HCT116 (cell line): Measurements from ENCODE around the gene DPYD. TPM values are rescaled to one million over a fixed set of nuclear protein-coding genes. Genes with fewer than 3 reads are reported as not detected.

Experiments
- ATAC-seq: fragments of 200-7000 bp; cut with Tn5 transposase; 2 replicates; pipeline ENCODE4 v1.9.1; 2020; ENCODE audit warnings: mild to moderate bottlenecking, moderate library complexity
- BruUV-seq: library from RNA; stranded (reverse); fragments of 400-500 nt; replicated peaks from 2 replicates; lab custom pipeline; 2021; lab: Mats Ljungman, UMichigan
- CTCF ChIA-PET: fragments of 300-600 bp; sonication (Branson Sonifier 250); formaldehyde crosslinking; loops from one replicate; lab custom pipeline; 2021; ENCODE audit warnings: antibody characterized with exemption; lab: Charles Lee
- POLR2A ChIA-PET: fragments of 300-600, 350-600 bp; sonication (Branson Sonifier 250); formaldehyde crosslinking; loops from one replicate; lab custom pipeline; 2021; ENCODE audit warnings: antibody characterized with exemption; lab: Charles Lee
- RAD21 ChIA-PET, 2 experiments: fragments of 300-600 bp; sonication (Branson Sonifier 250); formaldehyde crosslinking; loops; one replicate each; lab custom pipeline; 2023; ENCODE audit warnings: low total read pairs in 2 of 2; ENCODE audit not compliant: uncharacterized antibody in 2 of 2, unreplicated experiment in 2 of 2, low non-redundant PET in 1 of 2; lab: Charles Lee
- DNase-seq: peaks from one replicate; pipeline ENCODE4 v3.0.0-alpha.2; 2010; ENCODE audit warnings: low read depth, low spot score
- H2AFZ ChIP-seq: fragments of 200-600 bp; shearing (Covaris generic), sonication (generic); 2 replicates; pipeline ENCODE4 v1.6.1; 2017; ENCODE audit warnings: low read depth, mixed run types, mixed read lengths, antibody characterized with exemption, low read length; ENCODE audit not compliant: poor library complexity, severe bottlenecking
- H3K27ac ChIP-seq: 2 replicates; pipeline ENCODE4 v1.5.1; 2012; ENCODE audit warnings: low read depth, low read length
- H3K27me3 ChIP-seq: fragments of 200-600 bp; sonication (generic); 2 replicates; pipeline ENCODE4 v1.6.1; 2016; ENCODE audit warnings: mixed run types, low read length, mixed read lengths; ENCODE audit not compliant: insufficient read depth
- H3K36me3 ChIP-seq, 2 experiments: fragments of 200-500 bp in 1 of 2; fragments of 200-600 bp in 1 of 2; sonication (Bioruptor generic) in 1 of 2; sonication (generic) in 1 of 2; 2 replicates each; pipeline versions ENCODE4 v1.5.1 to v1.6.1; 2014 to 2016; ENCODE audit warnings: low read length in 2 of 2, inconsistent platforms in 1 of 2, mixed read lengths in 1 of 2, mixed run types in 1 of 2; ENCODE audit not compliant: insufficient read depth in 2 of 2, control insufficient read depth in 1 of 2
- H3K4me1 ChIP-seq, 2 experiments: fragments of 200-600 bp in 1 of 2; sonication (generic) in 1 of 2; 2 replicates each; pipeline versions ENCODE4 v1.5.1 to v1.6.1; 2012 to 2017; ENCODE audit warnings: low read length in 2 of 2, inconsistent platforms in 1 of 2, mild to moderate bottlenecking in 1 of 2, mixed read lengths in 1 of 2, mixed run types in 1 of 2, moderate library complexity in 1 of 2; ENCODE audit not compliant: insufficient read depth in 2 of 2, control insufficient read depth in 1 of 2
- H3K4me2 ChIP-seq: fragments of 200-600 bp; sonication (generic); 2 replicates; pipeline ENCODE4 v1.6.1; 2017; ENCODE audit warnings: mixed run types, low read length, mixed read lengths
- H3K4me3 ChIP-seq, 2 experiments: fragments of 200-600 bp in 1 of 2; sonication (generic) in 1 of 2; replicated peaks in 1 of 2; 2 replicates each; pipeline ENCODE4 v1.5.1; 2011 to 2016; ENCODE audit warnings: low read length in 2 of 2, control low read depth in 1 of 2, low read depth in 1 of 2, mild to moderate bottlenecking in 1 of 2, mixed read lengths in 1 of 2, mixed run types in 1 of 2
- H3K79me2 ChIP-seq: fragments of 200-600 bp; sonication (generic); 2 replicates; pipeline ENCODE4 v1.6.1; 2017; ENCODE audit warnings: mild to moderate bottlenecking, mixed run types, low read length, moderate library complexity, mixed read lengths; ENCODE audit not compliant: insufficient read depth
- H3K9ac ChIP-seq: fragments of 200-600 bp; sonication (generic); 2 replicates; pipeline ENCODE4 v1.6.1; 2016; ENCODE audit warnings: low read length, mixed read lengths
- H3K9me2 ChIP-seq: fragments of 200-600 bp; sonication (generic), shearing (Covaris generic); 2 replicates; pipeline ENCODE4 v1.6.1; 2017; ENCODE audit warnings: mixed run types, mild to moderate bottlenecking, moderate library complexity; ENCODE audit not compliant: insufficient read depth
- H3K9me3 ChIP-seq, 2 experiments: fragments of 200-500 bp in 1 of 2; fragments of 200-600 bp in 1 of 2; sonication (Bioruptor generic) in 1 of 2; sonication (generic) in 1 of 2; 2 replicates each; pipeline ENCODE4 v1.6.1; 2014 to 2017; ENCODE audit warnings: low read length in 2 of 2, mixed read lengths in 2 of 2, inconsistent platforms in 1 of 2, low read depth in 1 of 2, mild to moderate bottlenecking in 1 of 2, mixed run types in 1 of 2, moderate library complexity in 1 of 2; ENCODE audit not compliant: control insufficient read depth in 1 of 2, insufficient read depth in 1 of 2
- H4K20me1 ChIP-seq: fragments of 200-600 bp; sonication (generic), shearing (Covaris generic); 2 replicates; pipeline ENCODE4 v1.6.1; 2017; ENCODE audit warnings: mixed run types, mild to moderate bottlenecking, moderate library complexity; ENCODE audit not compliant: insufficient read depth
- CBX3 ChIP-seq: IDR thresholded peaks from 2 replicates; pipeline ENCODE4 v1.6.1; 2012; ENCODE audit warnings: low read depth
- CEBPB ChIP-seq: IDR thresholded peaks from 2 replicates; pipeline ENCODE4 v1.6.1; 2012; ENCODE audit warnings: low read depth
- CTCF ChIP-seq, 3 experiments: fragments of 200-600 bp in 1 of 3; sonication (generic) in 1 of 3; IDR thresholded peaks in 2 of 3; conservative IDR thresholded peaks in 1 of 3; 2 replicates each; pipeline ENCODE4 v1.5.1; 2012 to 2017; ENCODE audit warnings: low read depth in 2 of 3, low read length in 2 of 3, antibody characterized with exemption in 1 of 3, borderline replicate concordance in 1 of 3, control low read depth in 1 of 3, mild to moderate bottlenecking in 1 of 3, mixed read lengths in 1 of 3, mixed run types in 1 of 3, moderate library complexity in 1 of 3; ENCODE audit not compliant: insufficient read depth in 1 of 3
- EGR1 ChIP-seq: IDR thresholded peaks from 2 replicates; pipeline ENCODE4 v1.6.1; 2012; ENCODE audit warnings: low read depth
- ELF1 ChIP-seq: IDR thresholded peaks from 2 replicates; pipeline ENCODE4 v1.6.1; 2012; ENCODE audit warnings: low read depth, borderline replicate concordance
- EZH2 ChIP-seq: fragments of 200-600 bp; sonication (generic); IDR thresholded peaks from 2 replicates; pipeline ENCODE4 v1.6.1; 2017; ENCODE audit warnings: antibody characterized with exemption, mixed run types
- EZH2phosphoT487 ChIP-seq: fragments of 200-600 bp; IDR thresholded peaks from 2 replicates; pipeline ENCODE4 v1.6.1; 2018; ENCODE audit warnings: antibody characterized with exemption, borderline replicate concordance
- FOSL1 ChIP-seq: IDR thresholded peaks from 2 replicates; pipeline ENCODE4 v1.6.1; 2012; ENCODE audit warnings: low read depth
- JUND ChIP-seq: IDR thresholded peaks from 2 replicates; pipeline ENCODE4 v1.6.1; 2012
- POLR2A ChIP-seq: IDR thresholded peaks from 2 replicates; pipeline ENCODE4 v1.7.0; 2011; ENCODE audit warnings: borderline replicate concordance; ENCODE audit not compliant: insufficient read depth, insufficient read length; ENCODE audit errors: extremely low read depth
- POLR2AphosphoS5 ChIP-seq: IDR thresholded peaks from 2 replicates; pipeline ENCODE4 v1.6.1; 2011; ENCODE audit warnings: mild to moderate bottlenecking, low read depth, low read length, moderate library complexity
- SIN3A ChIP-seq: IDR thresholded peaks from 2 replicates; pipeline ENCODE4 v1.6.1; 2012; ENCODE audit warnings: low read depth
- SP1 ChIP-seq: IDR thresholded peaks from 2 replicates; pipeline ENCODE4 v1.6.1; 2012; ENCODE audit warnings: low read depth
- TCF7L2 ChIP-seq: IDR thresholded peaks from 2 replicates; pipeline ENCODE4 v1.7.0; 2011; ENCODE audit warnings: borderline replicate concordance, inconsistent platforms; ENCODE audit not compliant: insufficient read depth, insufficient read length; ENCODE audit errors: extremely low read depth
- YY1 ChIP-seq: IDR thresholded peaks from 2 replicates; pipeline ENCODE4 v1.6.1; 2011; ENCODE audit warnings: low read length, low read depth, moderate library complexity, mild to moderate bottlenecking; ENCODE audit not compliant: insufficient replicate concordance; ENCODE audit errors: extremely low read depth
- ZBTB33 ChIP-seq: IDR thresholded peaks from 2 replicates; pipeline ENCODE4 v1.6.1; 2011; ENCODE audit warnings: mild to moderate bottlenecking, low read length, moderate library complexity; ENCODE audit not compliant: insufficient replicate concordance; ENCODE audit errors: extremely low read depth
- ZFX ChIP-seq: fragments of 450-650 bp; IDR thresholded peaks from 2 replicates; pipeline ENCODE4 v1.6.1; 2017
- ZNF274 ChIP-seq: fragments of 200-500 bp; sonication (Bioruptor generic); IDR thresholded peaks from 2 replicates; pipeline ENCODE4 v1.6.1; 2014; ENCODE audit warnings: mild to moderate bottlenecking, low read depth, low read length, inconsistent platforms
- intact Hi-C: fragments of 100-400 bp; cut with micrococcal nuclease; formaldehyde crosslinking; loops from 2 replicates; pipeline ENCODE4 v1.10.0; 2022
- total RNA-seq: library from RNA; stranded (reverse); gene quantifications from one replicate; pipeline ENCODE4 v1.2.1, GENCODE V29; 2021; ENCODE audit not compliant: unreplicated experiment
- TF ChIP-seq, protein P1 (sequence below): IDR thresholded peaks from 2 replicates; pipeline ENCODE4 v1.6.1; 2012
- TF ChIP-seq, protein P2 (sequence below): IDR thresholded peaks from 2 replicates; pipeline ENCODE4 v1.6.1; 2012

Gene DPYD
- total RNA-seq, 1 experiment from 2014 or later = 1.7 TPM

DNA sequence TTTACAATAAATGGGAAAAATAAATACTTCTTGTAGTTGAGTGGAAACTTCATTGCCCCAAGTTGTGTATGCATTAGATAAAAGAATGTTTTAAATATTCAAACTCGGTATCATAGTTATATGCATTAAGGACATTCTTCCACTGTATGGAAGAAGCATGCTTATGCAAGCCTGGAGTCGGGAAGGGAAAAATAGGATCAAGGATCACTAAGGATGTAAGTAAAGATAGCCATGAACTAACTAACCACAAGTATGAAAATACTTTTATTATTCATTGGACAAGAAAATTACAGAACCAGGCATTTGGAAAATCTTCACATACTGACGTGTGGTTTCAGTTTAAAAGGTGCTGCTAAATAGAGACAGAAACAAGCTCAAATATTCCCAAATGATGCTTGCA lies 26.9 kb upstream of the DPYD start:
- Histone ChIP-seq H3K36me3 (no peaks in the 10 kb centered on the region), H4K20me1 (no peaks in the 10 kb centered on the region), H3K9me3 (no peaks in the 10 kb centered on the region), H3K4me2 (no peak overlapping the region), H3K79me2 (no peaks in the 10 kb centered on the region), H2AFZ (no peak overlapping the region), H3K4me1 (no peaks in the 10 kb centered on the region), H3K4me3 (no peak overlapping the region), H3K27me3 (no peaks in the 10 kb centered on the region), H3K9me2 (no peaks in the 10 kb centered on the region), H3K9ac (no peak overlapping the region), H3K27ac (no peak overlapping the region)
- ATAC-seq = no peak
- TF ChIP-seq EZH2phosphoT487 (no peak), EGR1 (no peak), YY1 (no peak), ZBTB33 (no peak), SP1 (no peak), FOSL1 (no peak), POLR2AphosphoS5 (no peak), POLR2A (no peak), JUND (no peak), CBX3 (no peak), SIN3A (no peak), ELF1 (no peak), CEBPB (no peak), TCF7L2 (no peak), EZH2 (no peak), CTCF (IDR thresholded peaks at IDR 0.05 in 2 of 3, conservative IDR thresholded peaks at IDR 0.05 in 1 of 3; ENCODE audit: borderline replicate concordance in 1 of 3, insufficient read depth in 1 of 3, low read depth in 2 of 3, low read length in 2 of 3) (no peak), ZNF274 (no peak), ZFX (no peak)
- TF ChIP-seq, protein P1, sequence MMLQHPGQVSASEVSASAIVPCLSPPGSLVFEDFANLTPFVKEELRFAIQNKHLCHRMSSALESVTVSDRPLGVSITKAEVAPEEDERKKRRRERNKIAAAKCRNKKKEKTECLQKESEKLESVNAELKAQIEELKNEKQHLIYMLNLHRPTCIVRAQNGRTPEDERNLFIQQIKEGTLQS = no peak
- TF ChIP-seq, protein P2, sequence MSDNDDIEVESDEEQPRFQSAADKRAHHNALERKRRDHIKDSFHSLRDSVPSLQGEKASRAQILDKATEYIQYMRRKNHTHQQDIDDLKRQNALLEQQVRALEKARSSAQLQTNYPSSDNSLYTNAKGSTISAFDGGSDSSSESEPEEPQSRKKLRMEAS = no peak
- no peak for DNase-seq
- no TSS peak for BruUV-seq
- ChIA-PET POLR2A (no interaction called here), CTCF (no interaction called here), RAD21 (no interaction called here)
- intact Hi-C loops = loop anchor here (5.0 kb wide), 1 partner anchor 1145 kb away; no protein-coding TSS in a partner anchor
